ENCODE data around the gene RAPGEF5. TPM values are rescaled to one million over a fixed set of nuclear protein-coding genes. Genes with fewer than 3 reads are reported as not detected.

The RAPGEF5 gene
- total and polyA plus RNA-seq, 10 donors, result 10.2 to 335 (median 184) TPM

GRCh38 chr7:22174574-22174953 is 182.4 kb downstream of the RAPGEF5 start:
- peak overlapping the region in 3 of 8 donors; percentile 15 to 36 (median 27) for H3K27ac ChIP-seq
- intact Hi-C loops (cut with DNase I; ENCODE audit: low total_unique reads), result no loop called here
- no peak for DNase-seq
- TF ChIP-seq CTCF (IDR thresholded peaks at IDR 0.05 in 8 of 11, conservative IDR thresholded peaks at IDR 0.05 in 3 of 11) (no peak), POLR2A (IDR thresholded peaks at IDR 0.05) (no peak), POLR2AphosphoS5 (IDR thresholded peaks at IDR 0.05) (no peak)
- H3K36me3 ChIP-seq, result peaks cover 0 to 61% (median 0%) of the 10 kb centered on the region in 6 donors
- no peak overlapping the region for H3K4me3 ChIP-seq
- H3K9me3 ChIP-seq, result no peaks in the 10 kb centered on the region
- peaks cover 0 to 22% (median 8%) of the 10 kb centered on the region in 6 donors for H3K4me1 ChIP-seq
- H3K27me3 ChIP-seq (replicated peaks in 1 of 7), result no peaks in the 10 kb centered on the region

- Histone ChIP-seq H3K27ac (peak overlapping the region in 3 of 8 donors; percentile 15 to 36 (median 27)), H3K9me3 (no peaks in the 10 kb centered on the region), H3K27me3 (replicated peaks in 1 of 7) (no peaks in the 10 kb centered on the region), H3K4me3 (no peak overlapping the region), H3K4me1 (peaks cover 0 to 22% (median 8%) of the 10 kb centered on the region in 6 donors), H3K36me3 (peaks cover 0 to 58% (median 0%) of the 10 kb centered on the region in 6 donors)
- 64 to 76% (median 75%) methylated on average over 7 of the region's 7 CpGs for WGBS, 5 donors
- intact Hi-C loops (cut with DNase I; ENCODE audit: low total_unique reads), result no loop called here
- TF ChIP-seq CTCF (IDR thresholded peaks at IDR 0.05 in 8 of 11, conservative IDR thresholded peaks at IDR 0.05 in 3 of 11) (no peak), POLR2AphosphoS5 (IDR thresholded peaks at IDR 0.05) (peak in 1 of 3 donors; percentile 5)
- no peak for DNase-seq
Observed at GRCh38 chr7:22173685-22174573, 183.0 kb downstream of the RAPGEF5 start.

GRCh38 chr7:22168129-22168634 is 188.8 kb downstream of the RAPGEF5 start:
- Histone ChIP-seq H3K4me3 (no peak overlapping the region), H3K36me3 (peaks cover 0 to 55% (median 4%) of the 10 kb centered on the region in 6 donors), H3K4me1 (peaks cover 0 to 4% (median 0%) of the 10 kb centered on the region in 6 donors), H3K27me3 (replicated peaks in 1 of 7) (no peaks in the 10 kb centered on the region), H3K9me3 (no peaks in the 10 kb centered on the region), H3K27ac (no peak overlapping the region)
- no peak for DNase-seq
- WGBS, 5 donors, result 85 to 100% (median 93%) methylated on average over 1 of the region's 1 CpG
- intact Hi-C loops (cut with DNase I; ENCODE audit: low total_unique reads), result no loop called here
- TF ChIP-seq CTCF (IDR thresholded peaks at IDR 0.05 in 8 of 11, conservative IDR thresholded peaks at IDR 0.05 in 3 of 11) (no peak), POLR2AphosphoS5 (IDR thresholded peaks at IDR 0.05) (no peak), POLR2A (IDR thresholded peaks at IDR 0.05) (no peak)

GRCh38 chr7:22167482-22167881 is 189.5 kb downstream of the RAPGEF5 start:
- no peaks in the 10 kb centered on the region for H3K27me3 ChIP-seq (replicated peaks in 1 of 7)
- H3K4me3 ChIP-seq, result no peak overlapping the region
- DNase-seq, result no peak
- peaks cover 0 to 58% (median 4%) of the 10 kb centered on the region in 6 donors for H3K36me3 ChIP-seq
- TF ChIP-seq POLR2AphosphoS5 (IDR thresholded peaks at IDR 0.05) (no peak), CTCF (IDR thresholded peaks at IDR 0.05 in 8 of 11, conservative IDR thresholded peaks at IDR 0.05 in 3 of 11) (no peak), POLR2A (IDR thresholded peaks at IDR 0.05) (no peak)
- intact Hi-C loops (cut with DNase I; ENCODE audit: low total_unique reads), result no loop called here
- 88 to 94% (median 90%) methylated on average over 1 of the region's 1 CpG for WGBS, 5 donors
- no peak overlapping the region for H3K27ac ChIP-seq
- H3K4me1 ChIP-seq, result peaks cover 0 to 4% (median 0%) of the 10 kb centered on the region in 6 donors
- H3K9me3 ChIP-seq, result no peaks in the 10 kb centered on the region
